Transverse colon (tissue), 4 donors: ENCODE results near the gene SCRN2. TPM values are rescaled to one million over a fixed set of nuclear protein-coding genes. Genes with fewer than 3 reads are reported as not detected.

Source experiments
- total RNA-seq, 4 donors: library from RNA; depleted of rRNA; stranded (reverse); fragments of >200 nt; gene quantifications; one replicate each; pipeline ENCODE4 v1.1.0, GENCODE V29; 2016

Gene SCRN2
- total RNA-seq, 4 donors from 2014 or later, result 37.8 to 164 (median 89.7) TPM

Other genes with a start within 250 kb of the SCRN2 start
- gene KPNB1, start 191.4 kb downstream of the SCRN2 start, total RNA-seq, result 100 to 1,000 TPM in 3 of 4 donors, 10 to 100 TPM in 1; 39.2 to 176 (median 133) TPM
- 1 to 10 TPM; 1.8 to 6.4 (median 4.4) TPM for gene TBKBP1, start 147.1 kb downstream of the SCRN2 start, total RNA-seq
- gene TBX21, start 108.0 kb downstream of the SCRN2 start, total RNA-seq, result 10 to 100 TPM in 1 of 4 donors, 1 to 10 TPM in 1, under 1 TPM in 1, not detected in 1; 0.27 to 18.3 (median 4.9) TPM
- gene OSBPL7, start 19.5 kb downstream of the SCRN2 start, total RNA-seq, result 100 to 1,000 TPM in 1 of 4 donors, 10 to 100 TPM in 3; 53.5 to 148 (median 75.0) TPM
- gene MRPL10, start 9.7 kb downstream of the SCRN2 start, total RNA-seq, result 10 to 100 TPM; 12.9 to 41.8 (median 32.0) TPM
- gene LRRC46, start 9.6 kb downstream of the SCRN2 start, total RNA-seq, result under 1 TPM in 2 of 4 donors, not detected in 2; 0.48 to 0.80 TPM
- 1 to 10 TPM in 3 of 4 donors, under 1 TPM in 1; 0.40 to 5.9 (median 4.9) TPM for gene SP6, start 9.9 kb upstream of the SCRN2 start, total RNA-seq
- 10 to 100 TPM in 3 of 4 donors, 1 to 10 TPM in 1; 8.3 to 22.1 (median 17.4) TPM for gene SP2, start 55.0 kb upstream of the SCRN2 start, total RNA-seq
- 10 to 100 TPM in 3 of 4 donors, 1 to 10 TPM in 1; 7.4 to 83.8 (median 31.6) TPM for gene PNPO, start 100.3 kb upstream of the SCRN2 start, total RNA-seq
- gene PRR15L, start 116.6 kb upstream of the SCRN2 start, total RNA-seq, result 100 to 1,000 TPM; 111 to 230 (median 182) TPM
- 100 to 1,000 TPM; 159 to 540 (median 296) TPM for gene CDK5RAP3, start 129.8 kb upstream of the SCRN2 start, total RNA-seq
- 10 to 100 TPM in 2 of 4 donors, 1 to 10 TPM in 2; 6.0 to 11.2 (median 8.3) TPM for gene COPZ2, start 196.5 kb upstream of the SCRN2 start, total RNA-seq
- 100 to 1,000 TPM; 173 to 242 (median 211) TPM for gene NFE2L1, start 207.1 kb upstream of the SCRN2 start, total RNA-seq